K562 (cell line): ENCODE measurements around the gene DIMT1. TPM values are rescaled to one million over a fixed set of nuclear protein-coding genes. Genes with fewer than 3 reads are reported as not detected.
A peak's percentile ranks its signal among the peaks of the same experiment; 100 is the strongest.

Experiments
- ATAC-seq: fragments of 200-7000 bp; cut with Tn5 transposase; 3 replicates; pipeline ENCODE4 v1.9.1; 2020; ENCODE audit warnings: moderate library complexity
- BruUV-seq: library from RNA; stranded (reverse); fragments of 400-500 nt; replicated peaks from 2 replicates; lab custom pipeline; 2021; lab: Mats Ljungman, UMichigan
- CTCF ChIA-PET: fragments of 300-600 bp; formaldehyde crosslinking; extraction: SDS; loops from one replicate; lab custom pipeline; 2021; ENCODE audit warnings: low intra/inter-chr PET ratio; lab: Yijun Ruan, JAX
- POLR2A ChIA-PET: fragments of 300-600, 350-650 bp; sonication (Branson Sonifier 250); formaldehyde crosslinking; extraction: SDS; loops from one replicate; lab custom pipeline; 2021; ENCODE audit warnings: antibody characterized with exemption, inconsistent platforms; lab: Yijun Ruan, JAX
- DNase-seq, 4 experiments: peaks; one replicate each; pipeline versions ENCODE4 v3.0.0 to v3.0.0-alpha.2; 2011 to 2018; ENCODE audit warnings: low spot score in 3 of 4, mixed read lengths in 3 of 4; ENCODE audit errors: extremely low read depth in 1 of 4
- FAIRE-seq: peaks from 2 replicates; lab custom pipeline; 2011; peaks lifted over from hg19 to GRCh38; lab: Jason Lieb, UNC
- H2AFZ ChIP-seq: 2 replicates; pipeline ENCODE4 v1.6.0; 2011; ENCODE audit warnings: low read depth, low read length, control low read depth, inconsistent platforms
- H3K27ac ChIP-seq: fragments of 200-600 bp; 3 replicates; pipeline ENCODE4 v1.8.0; 2011; ENCODE audit warnings: low read depth, mild to moderate bottlenecking, control low read depth, inconsistent platforms, low read length, moderate library complexity, mixed read lengths; ENCODE audit errors: extremely low read depth
- H3K27me3 ChIP-seq, 2 experiments: fragments of 300-600 bp in 1 of 2; 2 replicates in 1 of 2; 3 replicates in 1 of 2; pipeline versions ENCODE4 v1.6.0 to v1.8.0; 2011; ENCODE audit warnings: inconsistent platforms in 2 of 2, low read length in 2 of 2, mild to moderate bottlenecking in 1 of 2, mixed read lengths in 1 of 2, moderate library complexity in 1 of 2; ENCODE audit not compliant: control insufficient read depth in 2 of 2, insufficient read depth in 2 of 2
- H3K36me3 ChIP-seq: fragments of 300-600 bp; 3 replicates; pipeline ENCODE4 v1.8.0; 2011; ENCODE audit warnings: mild to moderate bottlenecking, low read length, inconsistent platforms; ENCODE audit not compliant: control insufficient read depth, insufficient read depth
- H3K4me1 ChIP-seq, 2 experiments: fragments of 200-600 bp in 1 of 2; replicated peaks in 1 of 2; 2 replicates in 1 of 2; 3 replicates in 1 of 2; pipeline versions ENCODE4 v1.5.1 to v1.8.0; 2011; ENCODE audit warnings: inconsistent platforms in 2 of 2, low read length in 2 of 2, mild to moderate bottlenecking in 1 of 2, mixed read lengths in 1 of 2, moderate library complexity in 1 of 2; ENCODE audit not compliant: control insufficient read depth in 2 of 2, insufficient read depth in 2 of 2
- H3K4me2 ChIP-seq: 2 replicates; pipeline ENCODE4 v1.6.1; 2011; ENCODE audit warnings: low read length, control low read depth, inconsistent platforms, mixed read lengths; ENCODE audit not compliant: insufficient read depth
- H3K4me3 ChIP-seq: fragments of 200-600 bp; sonication (generic), shearing (Covaris generic); 2 replicates; pipeline ENCODE4 v1.5.1; 2016; ENCODE audit warnings: control low read depth, inconsistent platforms
- H3K79me2 ChIP-seq: fragments of 200-600 bp; 3 replicates; pipeline ENCODE4 v1.8.0; 2011; ENCODE audit warnings: low read length, inconsistent platforms; ENCODE audit not compliant: control insufficient read depth, insufficient read depth
- H3K9ac ChIP-seq, 2 experiments: 2 replicates each; pipeline versions ENCODE4 v1.6.0 to v1.6.1; 2011; ENCODE audit warnings: low read depth in 2 of 2, low read length in 2 of 2, control low read depth in 1 of 2, inconsistent platforms in 1 of 2, mild to moderate bottlenecking in 1 of 2, mixed read lengths in 1 of 2; ENCODE audit not compliant: insufficient read depth in 1 of 2
- H3K9me1 ChIP-seq: one replicate; pipeline ENCODE4 v1.6.0; 2011; ENCODE audit warnings: inconsistent platforms, mild to moderate bottlenecking, low read length, moderate library complexity; ENCODE audit not compliant: control insufficient read depth, insufficient read depth
- H3K9me3 ChIP-seq: replicated peaks from 2 replicates; pipeline ENCODE4 v1.5.1; 2011; ENCODE audit warnings: low read depth, low read length, inconsistent platforms; ENCODE audit not compliant: control insufficient read depth, insufficient read depth
- H4K20me1 ChIP-seq: replicated peaks from 2 replicates; pipeline ENCODE4 v1.6.1; 2011; ENCODE audit warnings: low read length, inconsistent platforms, mixed read lengths; ENCODE audit not compliant: control insufficient read depth, insufficient read depth
- CXXC5 ChIP-seq: fragments of 250-450 bp; sonication (Bioruptor Pico); IDR thresholded peaks from 2 replicates; pipeline ENCODE4 v1.8.0; 2022; ENCODE audit warnings: inconsistent platforms, mild to moderate bottlenecking, moderate library complexity
- MEIS2 ChIP-seq: fragments of 450-650 bp; IDR thresholded peaks from 2 replicates; pipeline ENCODE4 v1.6.1; 2014; ENCODE audit warnings: mild to moderate bottlenecking; ENCODE audit not compliant: partially characterized antibody
- PBX2 ChIP-seq, 2 experiments: IDR thresholded peaks in 1 of 2; conservative IDR thresholded peaks in 1 of 2; 2 replicates each; pipeline ENCODE4 v1.6.1; 2016; ENCODE audit warnings: low read depth in 2 of 2, mild to moderate bottlenecking in 1 of 2, missing compliant biosample characterization in 1 of 2, missing genetic modification characterization in 1 of 2, moderate library complexity in 1 of 2
- PCBP1 ChIP-seq: fragments of 200-400 bp; formaldehyde crosslinking; IDR thresholded peaks from 2 replicates; pipeline ENCODE4 v1.6.1; 2018; ENCODE audit warnings: mild to moderate bottlenecking, low read depth, low read length; ENCODE audit not compliant: poor library complexity, severe bottlenecking
- PKNOX1 ChIP-seq: fragments of 450-650 bp; IDR thresholded peaks from 2 replicates; pipeline ENCODE4 v1.6.1; 2016
- THAP12 ChIP-seq: fragments of 250-450 bp; sonication (Bioruptor Pico); IDR thresholded peaks from 2 replicates; pipeline ENCODE4 v1.9.0; 2021; ENCODE audit warnings: mild to moderate bottlenecking, inconsistent platforms
- WGBS: fragments of 100-300 bp; shearing (Covaris generic); methylation state at CpG from one replicate; pipeline ENCODE4 v1.1.6; 2016; ENCODE audit warnings: low coverage, mixed read lengths; ENCODE audit not compliant: insufficient coverage; ENCODE audit errors: missing lambda C conversion rate; 5-methylcytosine and 5-hydroxymethylcytosine counted together
- in situ Hi-C: fragments of 300-500 bp; cut with MboI; formaldehyde crosslinking; loops from 4 replicates; pipeline ENCODE4 v1.15.0; 2018; ENCODE audit warnings: inconsistent platforms, mixed read lengths
- intact Hi-C: fragments of 100-400 bp; cut with micrococcal nuclease; formaldehyde crosslinking; loops from 2 replicates; pipeline ENCODE4 v1.14.2; 2022
- polyA plus RNA-seq, 8 experiments: library from polyadenylated mRNA; depleted of rRNA in 4 of 8; stranded (reverse) in 5 of 8; unstranded in 3 of 8; fragments of >200 nt; fragmentation: Nextera tagmentation in 2 of 8; fragmentation: Illumina TruSeq in 1 of 8; extraction: Ambion mirVana in 2 of 8; extraction: Trizol in 1 of 8; gene quantifications; 2 replicates each; pipeline versions ENCODE4 v1.2.1 to v1.2.3, GENCODE V29; 2011 to 2014; ENCODE audit warnings: inconsistent platforms in 1 of 8, missing spikeins in 1 of 8
- total RNA-seq, 7 experiments: library from RNA; depleted of rRNA in 6 of 7; stranded (reverse); fragments of >200 nt in 6 of 7; fragmentation: Illumina TruSeq in 2 of 7; extraction: Trizol in 2 of 7; gene quantifications; 2 replicates each; pipeline versions ENCODE4 v1.2.1 to v1.2.3, GENCODE V29; 2011 to 2021; ENCODE audit warnings: low replicate concordance in 1 of 7

The DIMT1 gene
- total and polyA plus RNA-seq, 9 of the 15 experiments (the other 6 are each of a cell fraction or from before 2014, with no cell fraction given), result 28.9 to 85.3 (median 54.1) TPM

- TF ChIP-seq PCBP1 (no peak), THAP12 (CRISPR knock-in tag) (no peak)
These were observed 55.8 kb downstream of the DIMT1 start (continued) for GRCh38 chr5:62347928-62348327.

GRCh38 chr5:62346748-62347147 is 57.0 kb downstream of the DIMT1 start:
- H3K27ac ChIP-seq, result no peak overlapping the region
- no peaks in the 10 kb centered on the region for H4K20me1 ChIP-seq
- ATAC-seq, result no peak
- TF ChIP-seq MEIS2 (peak; percentile 69), PBX2 (CRISPR knock-in tag; IDR thresholded peaks at IDR 0.05; ENCODE audit: low read depth) (no peak), PBX2 (tag; conservative IDR thresholded peaks at IDR 0.05; ENCODE audit: low read depth) (peak; percentile 60; the same call in 1 of the 2 replicates), PKNOX1 (0 out of 2 replicates have a peak, but pooled peaks have one; percentile 49), CXXC5 (no peak)
- H3K4me2 ChIP-seq, result no peak overlapping the region
- H2AFZ ChIP-seq, result no peak overlapping the region
- BruUV-seq, result no TSS peak
- peaks cover 0 to 13% of the 10 kb centered on the region in 2 experiments; a peak in 2 of 5 replicates for H3K4me1 ChIP-seq
- 85% methylated on average over 2 of the region's 2 CpGs for WGBS
- no peaks in the 10 kb centered on the region for H3K9me3 ChIP-seq
- FAIRE-seq, result no peak
- CTCF ChIA-PET, result no interaction called here
- no peak for DNase-seq
- intact Hi-C loops (loop anchor here (5.0 kb wide), 1 partner anchor 119 kb away; no protein-coding TSS in a partner anchor), in situ Hi-C loops (no loop called here)
- no peak overlapping the region for H3K4me3 ChIP-seq
- no peak overlapping the region for H3K9ac ChIP-seq
- no peaks in the 10 kb centered on the region for H3K9me1 ChIP-seq
- H3K27me3 ChIP-seq, result no peaks in the 10 kb centered on the region
- H3K36me3 ChIP-seq, result peaks cover 47% of the 10 kb centered on the region
- H3K79me2 ChIP-seq, result peaks cover 73% of the 10 kb centered on the region
- POLR2A ChIA-PET, result interaction anchor here (0.7 kb wide), 2 partner anchors 37 to 149 kb away, joined by 3 read pairs; no protein-coding TSS in a partner anchor
